ENCODE measurements around the gene CNNM2.

DNA sequence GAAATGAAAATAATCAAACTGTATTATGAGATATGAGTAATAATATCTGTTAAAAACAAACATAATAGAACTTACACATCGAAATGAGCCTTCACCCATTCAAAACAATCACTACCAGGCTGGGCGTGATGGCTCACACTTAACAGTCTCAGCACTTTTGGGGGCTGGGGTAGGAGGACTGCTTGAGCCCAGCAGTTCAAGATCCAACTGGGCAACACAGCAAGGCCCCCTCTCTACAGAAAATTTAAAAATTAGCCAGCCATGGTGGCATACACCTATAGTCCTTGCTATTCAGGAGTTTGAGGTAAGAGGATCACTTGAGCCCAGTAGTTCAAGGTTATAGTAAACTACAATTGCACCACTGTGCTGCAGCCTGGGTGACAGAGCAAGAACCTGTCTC, 199.2 kb downstream of the CNNM2 start:
- TF ChIP-seq CTCF (conservative IDR thresholded peaks at IDR 0.05) (no peak), ZFX (IDR thresholded peaks at IDR 0.05) (no peak)
